SU-DHL-6 (cell line): ENCODE data around the gene TOP2B.

ENCODE experiments used
- H2AFZ ChIP-seq: fragments of 200-600 bp; sonication (generic); 2 replicates; pipeline ENCODE4 v1.6.1; 2014; ENCODE audit warnings: low read depth, mild to moderate bottlenecking, moderate library complexity, mixed read lengths, antibody characterized with exemption, low read length; ENCODE audit not compliant: severe bottlenecking
- H3F3A ChIP-seq: fragments of 200-600 bp; shearing (Covaris generic); 2 replicates; pipeline ENCODE4 v1.6.0; 2016; ENCODE audit warnings: antibody characterized with exemption, mild to moderate bottlenecking; ENCODE audit not compliant: insufficient read depth
- H3K27ac ChIP-seq: fragments of 200-600 bp; sonication (generic); 2 replicates; pipeline ENCODE4 v1.5.1; 2016; ENCODE audit warnings: low read depth, mild to moderate bottlenecking, low read length, moderate library complexity, mixed read lengths
- H3K27me3 ChIP-seq: fragments of 200-600 bp; sonication (generic), shearing (Covaris generic); 2 replicates; pipeline ENCODE4 v1.6.0; 2014; ENCODE audit warnings: mild to moderate bottlenecking, low read length
- H3K36me3 ChIP-seq: fragments of 200-600 bp; sonication (generic); 2 replicates; pipeline ENCODE4 v1.6.1; 2014; ENCODE audit warnings: mild to moderate bottlenecking, low read length, mixed read lengths
- H3K4me2 ChIP-seq: fragments of 300-600, 200-600 bp; shearing (Covaris generic), sonication (generic); 2 replicates; pipeline ENCODE4 v1.6.0; 2014; ENCODE audit warnings: low read length, low read depth, mild to moderate bottlenecking; ENCODE audit not compliant: poor library complexity, severe bottlenecking
- H3K4me3 ChIP-seq: fragments of 200-600 bp; sonication (generic); 2 replicates; pipeline ENCODE4 v1.5.1; 2014; ENCODE audit warnings: antibody characterized with exemption, low read length, mild to moderate bottlenecking, mixed read lengths; ENCODE audit not compliant: insufficient read depth, poor library complexity, severe bottlenecking
- H3K79me2 ChIP-seq: fragments of 200-600 bp; sonication (generic); 2 replicates; pipeline ENCODE4 v1.6.1; 2014; ENCODE audit warnings: mild to moderate bottlenecking, low read length, moderate library complexity; ENCODE audit not compliant: insufficient read depth
- H3K9ac ChIP-seq: fragments of 200-600 bp; sonication (generic); 2 replicates; pipeline ENCODE4 v1.7.0; 2014; ENCODE audit warnings: mild to moderate bottlenecking, low read length
- H3K9me2 ChIP-seq: fragments of 200-600 bp; sonication (generic); replicated peaks from 2 replicates; pipeline ENCODE4 v1.6.1; 2014; ENCODE audit warnings: low read length; ENCODE audit not compliant: insufficient read depth
- H3K9me3 ChIP-seq: fragments of 200-600 bp; sonication (generic); 2 replicates; pipeline ENCODE4 v1.6.1; 2014; ENCODE audit warnings: low read length, mixed read lengths; ENCODE audit not compliant: insufficient read depth
- H4K20me1 ChIP-seq: fragments of 200-600 bp; sonication (generic); 2 replicates; pipeline ENCODE4 v1.6.1; 2014; ENCODE audit warnings: low read depth, mild to moderate bottlenecking, antibody characterized with exemption, low read length, moderate library complexity, mixed read lengths
- EZH2phosphoT487 ChIP-seq: fragments of 200-600 bp; sonication (generic), shearing (Covaris generic); conservative IDR thresholded peaks from 2 replicates; pipeline ENCODE4 v1.6.1; 2018; ENCODE audit warnings: mild to moderate bottlenecking, antibody characterized with exemption, low read length, moderate library complexity, mixed read lengths
- TF ChIP-seq, protein P1 (sequence below): fragments of 200-600 bp; sonication (generic); IDR thresholded peaks from one replicate; pipeline ENCODE4 v1.5.1; 2017; ENCODE audit warnings: antibody characterized with exemption, mild to moderate bottlenecking, low read length, moderate library complexity; ENCODE audit not compliant: insufficient read depth, poor library complexity, severe bottlenecking

The TOP2B gene

GRCh38 chr3:25581823-25582222 lies 82.9 kb downstream of the TOP2B start:
- no peak overlapping the region for H3K4me3 ChIP-seq
- no peak for TF ChIP-seq EZH2phosphoT487
- TF ChIP-seq, protein P1, sequence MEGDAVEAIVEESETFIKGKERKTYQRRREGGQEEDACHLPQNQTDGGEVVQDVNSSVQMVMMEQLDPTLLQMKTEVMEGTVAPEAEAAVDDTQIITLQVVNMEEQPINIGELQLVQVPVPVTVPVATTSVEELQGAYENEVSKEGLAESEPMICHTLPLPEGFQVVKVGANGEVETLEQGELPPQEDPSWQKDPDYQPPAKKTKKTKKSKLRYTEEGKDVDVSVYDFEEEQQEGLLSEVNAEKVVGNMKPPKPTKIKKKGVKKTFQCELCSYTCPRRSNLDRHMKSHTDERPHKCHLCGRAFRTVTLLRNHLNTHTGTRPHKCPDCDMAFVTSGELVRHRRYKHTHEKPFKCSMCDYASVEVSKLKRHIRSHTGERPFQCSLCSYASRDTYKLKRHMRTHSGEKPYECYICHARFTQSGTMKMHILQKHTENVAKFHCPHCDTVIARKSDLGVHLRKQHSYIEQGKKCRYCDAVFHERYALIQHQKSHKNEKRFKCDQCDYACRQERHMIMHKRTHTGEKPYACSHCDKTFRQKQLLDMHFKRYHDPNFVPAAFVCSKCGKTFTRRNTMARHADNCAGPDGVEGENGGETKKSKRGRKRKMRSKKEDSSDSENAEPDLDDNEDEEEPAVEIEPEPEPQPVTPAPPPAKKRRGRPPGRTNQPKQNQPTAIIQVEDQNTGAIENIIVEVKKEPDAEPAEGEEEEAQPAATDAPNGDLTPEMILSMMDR, result no peak
- H3K4me2 ChIP-seq, result no peak overlapping the region
- no peaks in the 10 kb centered on the region for H3K36me3 ChIP-seq
- no peak overlapping the region for H3K9ac ChIP-seq
- H3K9me3 ChIP-seq, result no peaks in the 10 kb centered on the region
- no peaks in the 10 kb centered on the region for H3K27me3 ChIP-seq
- no peaks in the 10 kb centered on the region for H3K79me2 ChIP-seq
- no peak overlapping the region for H3K27ac ChIP-seq
- no peaks in the 10 kb centered on the region for H3F3A ChIP-seq
- H2AFZ ChIP-seq, result no peak overlapping the region
- no peaks in the 10 kb centered on the region for H3K9me2 ChIP-seq
- no peaks in the 10 kb centered on the region for H4K20me1 ChIP-seq

- H3K4me2 ChIP-seq, result no peak overlapping the region
- no peaks in the 10 kb centered on the region for H3F3A ChIP-seq
- H4K20me1 ChIP-seq, result no peaks in the 10 kb centered on the region
- no peak overlapping the region for H3K27ac ChIP-seq
- no peaks in the 10 kb centered on the region for H3K9me2 ChIP-seq
- H3K9me3 ChIP-seq, result no peaks in the 10 kb centered on the region
- no peaks in the 10 kb centered on the region for H3K27me3 ChIP-seq
- H3K4me3 ChIP-seq, result no peak overlapping the region
- no peak overlapping the region for H2AFZ ChIP-seq
- TF ChIP-seq, protein P1, result no peak
- no peak for TF ChIP-seq EZH2phosphoT487
- H3K79me2 ChIP-seq, result no peaks in the 10 kb centered on the region
- H3K36me3 ChIP-seq, result no peaks in the 10 kb centered on the region
- no peak overlapping the region for H3K9ac ChIP-seq
Observed at GRCh38 chr3:25581335-25581734, 83.4 kb downstream of the TOP2B start.

- no peak overlapping the region for H3K4me2 ChIP-seq
- H3K36me3 ChIP-seq, result no peaks in the 10 kb centered on the region
- H4K20me1 ChIP-seq, result no peaks in the 10 kb centered on the region
- TF ChIP-seq, protein P1, result no peak
- no peak for TF ChIP-seq EZH2phosphoT487
- no peak overlapping the region for H3K9ac ChIP-seq
- no peaks in the 10 kb centered on the region for H3K9me3 ChIP-seq
- no peak overlapping the region for H2AFZ ChIP-seq
- H3K79me2 ChIP-seq, result no peaks in the 10 kb centered on the region
- no peak overlapping the region for H3K27ac ChIP-seq
- H3F3A ChIP-seq, result no peaks in the 10 kb centered on the region
- no peak overlapping the region for H3K4me3 ChIP-seq
- H3K9me2 ChIP-seq, result no peaks in the 10 kb centered on the region
- H3K27me3 ChIP-seq, result no peaks in the 10 kb centered on the region
Observed at GRCh38 chr3:25580534-25580933, 84.2 kb downstream of the TOP2B start.
